ENCODE measurements around the gene CCDC137.
A peak's percentile ranks its signal among the peaks of the same experiment; 100 is the strongest.
"Not testable (repeated sequence)": the region's sequence is repeated elsewhere in the genome, so short reads cannot be mapped to it uniquely, and the experiment has no call there.

Gene CCDC137, protein sequence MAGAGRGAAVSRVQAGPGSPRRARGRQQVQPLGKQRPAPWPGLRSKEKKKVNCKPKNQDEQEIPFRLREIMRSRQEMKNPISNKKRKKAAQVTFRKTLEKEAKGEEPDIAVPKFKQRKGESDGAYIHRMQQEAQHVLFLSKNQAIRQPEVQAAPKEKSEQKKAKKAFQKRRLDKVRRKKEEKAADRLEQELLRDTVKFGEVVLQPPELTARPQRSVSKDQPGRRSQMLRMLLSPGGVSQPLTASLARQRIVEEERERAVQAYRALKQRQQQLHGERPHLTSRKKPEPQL

GRCh38 chr17:81666342-81667191 lies at the start of gene CCDC137, which contains the start of gene OXLD1:
Gene CCDC137 (plus strand): TSS chr17:81666737. CDS start chr17:81666767, 30 bp downstream.
Gene OXLD1 (minus strand): TSS chr17:81666605. CDS start chr17:81666577, 28 bp downstream.
- peak within 1 kb of the TSS; percentile 93 for H3K9ac ChIP-seq (ENCODE audit: low read depth, low read length)
- H3K27me3 ChIP-seq (ENCODE audit: insufficient read depth, low read length) = no peaks in the 10 kb centered on the region
- H3K4me3 ChIP-seq (ENCODE audit: low read length) = peak within 1 kb of the TSS; percentile 96
- no peaks in the 10 kb centered on the region for H3K4me1 ChIP-seq (ENCODE audit: insufficient read depth, low read length)
- peak within 1 kb of the TSS; percentile 88 for H3K27ac ChIP-seq (ENCODE audit: low read length)
- H3K9me3 ChIP-seq (ENCODE audit: insufficient read depth, low read depth, low read length) = no peaks in the 10 kb centered on the region
- H3K36me3 ChIP-seq (ENCODE audit: insufficient read depth, low read depth, low read length) = peaks cover 41% of the 10 kb centered on the region

DNA sequence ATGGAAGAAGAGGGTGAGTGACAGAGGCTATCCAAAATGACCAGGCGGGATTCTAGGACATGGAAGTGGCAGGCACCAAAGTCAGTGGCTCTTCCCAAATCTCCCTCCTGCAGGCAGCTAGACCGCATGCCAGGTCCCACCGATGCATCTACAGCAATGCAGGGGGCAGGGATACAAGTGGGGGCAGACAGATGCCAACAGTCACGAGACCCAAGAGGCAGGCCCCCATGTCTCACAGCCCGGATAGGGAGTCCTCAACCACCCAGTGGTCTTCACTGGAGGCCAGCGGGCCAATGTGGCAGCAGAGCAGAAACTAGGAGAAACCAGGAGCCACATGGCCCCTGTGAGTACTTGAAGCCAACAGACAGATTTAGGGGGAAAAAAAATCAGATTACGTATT lies 49.7 kb upstream of the CCDC137 start:
- no peak overlapping the region for H3K9ac ChIP-seq (ENCODE audit: low read depth, low read length)
- peaks cover 75% of the 10 kb centered on the region for H3K36me3 ChIP-seq (ENCODE audit: insufficient read depth, low read depth, low read length)
- H3K27ac ChIP-seq (ENCODE audit: low read length) = no peak overlapping the region

DNA sequence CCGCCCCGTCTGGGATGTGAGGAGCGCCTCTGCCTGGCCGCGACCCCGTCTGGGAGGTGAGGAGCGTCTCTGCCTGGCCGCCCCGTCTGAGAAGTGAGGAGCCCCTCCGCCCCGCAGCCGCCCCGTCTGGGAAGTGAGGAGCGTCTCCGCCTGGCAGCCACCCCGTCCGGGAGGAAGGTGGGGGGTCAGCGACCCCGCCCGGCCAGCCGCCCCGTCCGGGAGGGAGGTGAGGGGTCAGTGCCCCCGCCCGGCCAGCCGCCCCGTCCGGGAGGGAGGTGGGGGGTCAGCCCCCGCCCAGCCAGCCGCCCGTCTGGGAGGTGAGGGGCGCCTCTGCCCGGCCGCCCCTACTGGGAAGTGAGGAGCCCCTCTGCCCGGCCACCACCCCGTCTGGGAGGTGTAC lies 48.2 kb upstream of the CCDC137 start:
- not testable (repeated sequence) for H3K9me3 ChIP-seq (ENCODE audit: insufficient read depth, low read depth, low read length); H3K27me3 ChIP-seq (ENCODE audit: insufficient read depth, low read length); H3K4me1 ChIP-seq (ENCODE audit: insufficient read depth, low read length); H3K4me3 ChIP-seq (ENCODE audit: low read length); H3K27ac ChIP-seq (ENCODE audit: low read length); H3K9ac ChIP-seq (ENCODE audit: low read depth, low read length)
- H3K36me3 ChIP-seq (ENCODE audit: insufficient read depth, low read depth, low read length) = peaks cover 74% of the 10 kb centered on the region

More for the DNA sequence above, 49.7 kb upstream of the CCDC137 start:
- H3K4me1 ChIP-seq (ENCODE audit: insufficient read depth, low read length) = no peaks in the 10 kb centered on the region
- no peaks in the 10 kb centered on the region for H3K27me3 ChIP-seq (ENCODE audit: insufficient read depth, low read length)
- no peak overlapping the region for H3K4me3 ChIP-seq (ENCODE audit: low read length)
- no peaks in the 10 kb centered on the region for H3K9me3 ChIP-seq (ENCODE audit: insufficient read depth, low read depth, low read length)

DNA sequence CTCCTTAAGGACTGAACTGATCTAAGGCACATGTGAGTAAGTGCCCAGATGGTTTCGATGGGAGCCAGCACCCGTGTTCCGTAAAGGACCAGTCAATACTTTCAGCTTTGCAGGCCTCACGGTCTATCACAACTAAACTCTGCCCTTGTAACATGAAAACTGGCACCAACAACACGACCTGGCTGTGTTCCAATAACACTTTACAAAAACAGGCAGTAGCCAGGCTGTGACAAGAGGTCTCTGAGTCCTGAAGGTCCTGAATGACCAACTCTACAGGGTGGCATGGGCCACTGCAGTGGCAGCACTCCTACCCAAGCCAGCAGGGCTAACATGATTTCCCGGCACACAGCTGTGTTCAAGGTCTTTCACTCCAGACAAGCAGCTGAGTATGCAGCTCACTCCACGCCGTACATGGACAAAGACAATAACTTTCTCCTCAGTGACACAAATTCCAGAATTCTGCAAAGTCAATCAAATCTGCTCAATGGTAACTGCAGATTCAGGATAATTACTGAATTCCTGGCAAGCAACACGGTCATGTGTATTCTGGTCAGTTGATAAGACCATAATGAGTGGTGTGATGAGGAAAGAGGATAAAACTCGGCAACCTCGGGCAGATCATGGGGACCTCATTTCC lies 44.9 kb upstream of the CCDC137 start:
- Histone ChIP-seq H3K27ac (ENCODE audit: low read length) (no peak overlapping the region), H3K4me3 (ENCODE audit: low read length) (no peak overlapping the region)

DNA sequence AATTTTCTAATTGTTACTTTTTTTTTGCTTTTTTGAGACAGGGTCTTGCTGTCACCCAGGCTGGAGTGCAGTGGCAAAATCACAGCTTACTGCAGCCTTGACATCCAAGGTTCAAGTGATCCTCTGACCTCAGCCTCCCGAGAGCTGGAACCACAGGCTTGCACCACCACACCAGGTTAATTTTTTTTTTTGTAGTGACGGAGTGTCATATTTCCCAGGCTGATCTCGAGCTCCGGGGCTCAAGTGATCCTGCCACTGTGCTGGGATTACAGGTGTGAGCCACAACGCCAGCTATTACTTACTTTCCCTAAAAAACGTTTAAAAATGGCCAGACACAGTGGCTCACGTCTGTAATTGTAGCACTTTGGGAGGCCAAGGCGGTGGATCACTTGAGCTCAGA lies 36.3 kb upstream of the CCDC137 start:
- Histone ChIP-seq H3K27ac (ENCODE audit: low read length) (no peak overlapping the region), H3K9ac (ENCODE audit: low read depth, low read length) (no peak overlapping the region), H3K9me3 (ENCODE audit: insufficient read depth, low read depth, low read length) (no peaks in the 10 kb centered on the region), H3K27me3 (ENCODE audit: insufficient read depth, low read length) (no peaks in the 10 kb centered on the region), H3K4me3 (ENCODE audit: low read length) (no peak overlapping the region), H3K36me3 (ENCODE audit: insufficient read depth, low read depth, low read length) (peaks cover 49% of the 10 kb centered on the region), H3K4me1 (ENCODE audit: insufficient read depth, low read length) (no peaks in the 10 kb centered on the region)

More for the DNA sequence above, 44.9 kb upstream of the CCDC137 start:
- Histone ChIP-seq H3K27me3 (ENCODE audit: insufficient read depth, low read length) (no peaks in the 10 kb centered on the region), H3K9ac (ENCODE audit: low read depth, low read length) (no peak overlapping the region), H3K9me3 (ENCODE audit: insufficient read depth, low read depth, low read length) (no peaks in the 10 kb centered on the region), H3K36me3 (ENCODE audit: insufficient read depth, low read depth, low read length) (peaks cover 80% of the 10 kb centered on the region), H3K4me1 (ENCODE audit: insufficient read depth, low read length) (no peaks in the 10 kb centered on the region)

- Histone ChIP-seq H3K36me3 (ENCODE audit: insufficient read depth, low read depth, low read length) (peaks cover 37% of the 10 kb centered on the region), H3K27me3 (ENCODE audit: insufficient read depth, low read length) (no peaks in the 10 kb centered on the region), H3K27ac (ENCODE audit: low read length) (no peak overlapping the region), H3K9me3 (ENCODE audit: insufficient read depth, low read depth, low read length) (no peaks in the 10 kb centered on the region), H3K4me1 (ENCODE audit: insufficient read depth, low read length) (no peaks in the 10 kb centered on the region), H3K9ac (ENCODE audit: low read depth, low read length) (no peak overlapping the region), H3K4me3 (ENCODE audit: low read length) (no peak overlapping the region)
Measured at GRCh38 chr17:81631482-81631881, 35.1 kb upstream of the CCDC137 start.

- H3K9me3 ChIP-seq (ENCODE audit: insufficient read depth, low read depth, low read length) = no peaks in the 10 kb centered on the region
- no peaks in the 10 kb centered on the region for H3K27me3 ChIP-seq (ENCODE audit: insufficient read depth, low read length)
- H3K9ac ChIP-seq (ENCODE audit: low read depth, low read length) = no peak overlapping the region
- H3K27ac ChIP-seq (ENCODE audit: low read length) = no peak overlapping the region
- H3K4me1 ChIP-seq (ENCODE audit: insufficient read depth, low read length) = no peaks in the 10 kb centered on the region
- H3K36me3 ChIP-seq (ENCODE audit: insufficient read depth, low read depth, low read length) = peaks cover 3% of the 10 kb centered on the region; the same call in 1 of the 2 replicates
- peak overlapping the region; percentile 96 for H3K4me3 ChIP-seq (ENCODE audit: low read length)
Measured at GRCh38 chr17:81635431-81635830, 31.1 kb upstream of the CCDC137 start.

GRCh38 chr17:81635973-81636504 lies 30.5 kb upstream of the CCDC137 start:
- peak overlapping the region; percentile 88 for H3K27ac ChIP-seq (ENCODE audit: low read length)
- peaks cover 3% of the 10 kb centered on the region; the same call in 1 of the 2 replicates for H3K36me3 ChIP-seq (ENCODE audit: insufficient read depth, low read depth, low read length)
- peak overlapping the region; percentile 97 for H3K9ac ChIP-seq (ENCODE audit: low read depth, low read length)
- H3K9me3 ChIP-seq (ENCODE audit: insufficient read depth, low read depth, low read length) = no peaks in the 10 kb centered on the region
- peak overlapping the region; percentile 96 for H3K4me3 ChIP-seq (ENCODE audit: low read length)
- no peaks in the 10 kb centered on the region for H3K27me3 ChIP-seq (ENCODE audit: insufficient read depth, low read length)
- no peaks in the 10 kb centered on the region for H3K4me1 ChIP-seq (ENCODE audit: insufficient read depth, low read length)

DNA sequence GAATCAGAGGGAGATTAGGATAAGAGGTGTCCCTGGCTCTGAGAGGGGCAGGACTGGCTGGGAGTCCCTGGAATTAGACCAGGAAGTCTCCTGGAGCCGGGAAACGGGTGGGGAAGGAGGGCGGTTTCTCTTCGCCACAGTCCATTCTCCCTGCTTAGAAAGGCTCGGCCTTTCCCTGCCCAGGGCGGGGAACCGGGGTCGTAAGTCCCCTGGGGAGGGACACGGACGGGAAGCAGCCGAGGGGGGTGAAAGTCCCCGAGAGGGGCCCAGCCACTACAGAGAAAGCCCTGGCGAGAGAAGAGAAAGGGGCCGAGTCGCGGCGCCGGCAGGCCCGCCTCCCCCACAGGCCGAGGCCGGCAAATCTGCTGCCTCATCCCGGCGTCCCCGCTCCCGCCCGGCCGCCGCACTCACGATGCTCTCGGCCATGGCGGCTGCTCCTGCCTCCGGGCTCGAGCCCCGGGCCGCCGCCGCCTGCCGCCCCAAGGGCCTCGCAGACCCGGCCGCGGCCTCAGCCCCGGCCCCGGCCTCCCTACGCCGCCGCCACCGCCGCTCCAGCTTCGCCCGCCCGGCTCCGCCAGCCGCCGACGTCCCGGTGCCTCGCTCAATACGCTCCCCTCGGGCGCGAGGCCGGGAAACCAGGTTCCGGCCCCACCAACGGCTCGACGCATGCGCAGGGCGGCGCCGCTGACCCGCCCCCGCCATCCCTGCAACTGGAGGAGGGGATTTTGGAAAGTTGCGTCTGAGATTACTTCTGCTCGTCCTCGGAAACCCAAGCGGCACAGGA lies 29.8 kb upstream of the CCDC137 start, which contains the start of the genes NPLOC4 and TSPAN10:
Gene NPLOC4 (minus strand): TSS at position 608 of the 784 bp plus-strand sequence. CDS start 182 bp downstream, at position 426.
Gene TSPAN10 (plus strand): TSS at position 692 of the 784 bp plus-strand sequence. CDS start 5,217 bp downstream, outside the sequence.
- H3K36me3 ChIP-seq (ENCODE audit: insufficient read depth, low read depth, low read length) = no peaks in the 10 kb centered on the region
- H3K9ac ChIP-seq (ENCODE audit: low read depth, low read length) = peak within 1 kb of the TSS; percentile 97
- peak within 1 kb of the TSS; percentile 96 for H3K4me3 ChIP-seq (ENCODE audit: low read length)
- H3K27me3 ChIP-seq (ENCODE audit: insufficient read depth, low read length) = no peaks in the 10 kb centered on the region
- no peaks in the 10 kb centered on the region for H3K4me1 ChIP-seq (ENCODE audit: insufficient read depth, low read length)
- peak within 1 kb of the TSS; percentile 88 for H3K27ac ChIP-seq (ENCODE audit: low read length)
- no peaks in the 10 kb centered on the region for H3K9me3 ChIP-seq (ENCODE audit: insufficient read depth, low read depth, low read length)

DNA sequence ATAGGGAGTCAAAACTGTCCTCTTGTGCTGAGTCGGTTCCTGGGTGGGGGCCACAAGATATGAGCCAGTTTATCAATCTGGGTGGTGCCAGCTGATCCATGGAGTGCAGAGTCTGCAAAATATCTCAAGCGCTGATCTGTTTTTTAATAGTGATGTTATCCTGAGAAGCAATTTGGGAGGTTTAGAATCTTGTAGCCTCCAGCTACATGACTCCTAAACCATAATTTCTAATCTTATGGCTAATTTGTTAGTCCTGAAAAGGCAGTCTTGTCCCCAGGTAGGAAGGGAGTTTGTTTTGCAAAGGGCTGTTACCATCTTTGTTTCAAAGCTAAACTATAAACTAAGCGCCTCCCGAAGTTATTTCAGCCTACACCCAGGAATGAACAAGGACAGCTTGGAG lies 27.9 kb upstream of the CCDC137 start:
- no peak overlapping the region for H3K27ac ChIP-seq (ENCODE audit: low read length)
- no peaks in the 10 kb centered on the region for H3K27me3 ChIP-seq (ENCODE audit: insufficient read depth, low read length)
- H3K4me1 ChIP-seq (ENCODE audit: insufficient read depth, low read length) = no peaks in the 10 kb centered on the region
- H3K36me3 ChIP-seq (ENCODE audit: insufficient read depth, low read depth, low read length) = no peaks in the 10 kb centered on the region
- H3K9me3 ChIP-seq (ENCODE audit: insufficient read depth, low read depth, low read length) = no peaks in the 10 kb centered on the region
- no peak overlapping the region for H3K4me3 ChIP-seq (ENCODE audit: low read length)
- no peak overlapping the region for H3K9ac ChIP-seq (ENCODE audit: low read depth, low read length)

All from iPS-20b (cell line).